ENCODE data around the gene PLAC1.

DNA sequence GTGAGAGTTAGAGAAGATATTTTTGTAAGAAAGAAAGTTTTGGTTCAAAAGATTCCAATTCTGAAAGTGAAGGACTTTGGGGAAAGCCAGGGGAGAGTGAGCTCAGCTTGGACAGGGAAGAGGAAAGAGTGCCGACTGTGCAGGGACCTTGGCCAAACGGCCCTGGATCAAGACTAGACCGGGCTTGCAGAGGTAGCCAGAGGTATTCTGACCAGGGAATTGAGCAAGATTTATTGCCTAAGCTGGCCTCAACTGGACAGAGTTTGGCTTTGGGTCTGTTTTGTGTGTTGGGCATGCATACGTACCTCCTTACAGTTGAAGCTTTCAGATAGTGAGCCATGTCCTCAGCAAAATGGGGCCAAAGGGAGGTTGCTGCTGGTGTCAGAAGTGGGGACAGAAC is 11.6 kb downstream of the PLAC1 start:
- TF ChIP-seq, protein P1, sequence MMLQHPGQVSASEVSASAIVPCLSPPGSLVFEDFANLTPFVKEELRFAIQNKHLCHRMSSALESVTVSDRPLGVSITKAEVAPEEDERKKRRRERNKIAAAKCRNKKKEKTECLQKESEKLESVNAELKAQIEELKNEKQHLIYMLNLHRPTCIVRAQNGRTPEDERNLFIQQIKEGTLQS (CRISPR knock-in tag; conservative IDR thresholded peaks at IDR 0.05): no peak
- TF ChIP-seq, protein P2, sequence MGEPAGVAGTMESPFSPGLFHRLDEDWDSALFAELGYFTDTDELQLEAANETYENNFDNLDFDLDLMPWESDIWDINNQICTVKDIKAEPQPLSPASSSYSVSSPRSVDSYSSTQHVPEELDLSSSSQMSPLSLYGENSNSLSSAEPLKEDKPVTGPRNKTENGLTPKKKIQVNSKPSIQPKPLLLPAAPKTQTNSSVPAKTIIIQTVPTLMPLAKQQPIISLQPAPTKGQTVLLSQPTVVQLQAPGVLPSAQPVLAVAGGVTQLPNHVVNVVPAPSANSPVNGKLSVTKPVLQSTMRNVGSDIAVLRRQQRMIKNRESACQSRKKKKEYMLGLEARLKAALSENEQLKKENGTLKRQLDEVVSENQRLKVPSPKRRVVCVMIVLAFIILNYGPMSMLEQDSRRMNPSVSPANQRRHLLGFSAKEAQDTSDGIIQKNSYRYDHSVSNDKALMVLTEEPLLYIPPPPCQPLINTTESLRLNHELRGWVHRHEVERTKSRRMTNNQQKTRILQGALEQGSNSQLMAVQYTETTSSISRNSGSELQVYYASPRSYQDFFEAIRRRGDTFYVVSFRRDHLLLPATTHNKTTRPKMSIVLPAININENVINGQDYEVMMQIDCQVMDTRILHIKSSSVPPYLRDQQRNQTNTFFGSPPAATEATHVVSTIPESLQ (CRISPR knock-in tag; IDR thresholded peaks at IDR 0.05): no peak
- TF ChIP-seq, protein P3, sequence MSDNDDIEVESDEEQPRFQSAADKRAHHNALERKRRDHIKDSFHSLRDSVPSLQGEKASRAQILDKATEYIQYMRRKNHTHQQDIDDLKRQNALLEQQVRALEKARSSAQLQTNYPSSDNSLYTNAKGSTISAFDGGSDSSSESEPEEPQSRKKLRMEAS (CRISPR knock-in tag; IDR thresholded peaks at IDR 0.05): no peak
- TF ChIP-seq ELF4 (CRISPR knock-in tag; IDR thresholded peaks at IDR 0.05; ENCODE audit: low read depth): no peak
- TF ChIP-seq ZNF671 (CRISPR knock-in tag; IDR thresholded peaks at IDR 0.05): no peak
- TF ChIP-seq, protein P4, sequence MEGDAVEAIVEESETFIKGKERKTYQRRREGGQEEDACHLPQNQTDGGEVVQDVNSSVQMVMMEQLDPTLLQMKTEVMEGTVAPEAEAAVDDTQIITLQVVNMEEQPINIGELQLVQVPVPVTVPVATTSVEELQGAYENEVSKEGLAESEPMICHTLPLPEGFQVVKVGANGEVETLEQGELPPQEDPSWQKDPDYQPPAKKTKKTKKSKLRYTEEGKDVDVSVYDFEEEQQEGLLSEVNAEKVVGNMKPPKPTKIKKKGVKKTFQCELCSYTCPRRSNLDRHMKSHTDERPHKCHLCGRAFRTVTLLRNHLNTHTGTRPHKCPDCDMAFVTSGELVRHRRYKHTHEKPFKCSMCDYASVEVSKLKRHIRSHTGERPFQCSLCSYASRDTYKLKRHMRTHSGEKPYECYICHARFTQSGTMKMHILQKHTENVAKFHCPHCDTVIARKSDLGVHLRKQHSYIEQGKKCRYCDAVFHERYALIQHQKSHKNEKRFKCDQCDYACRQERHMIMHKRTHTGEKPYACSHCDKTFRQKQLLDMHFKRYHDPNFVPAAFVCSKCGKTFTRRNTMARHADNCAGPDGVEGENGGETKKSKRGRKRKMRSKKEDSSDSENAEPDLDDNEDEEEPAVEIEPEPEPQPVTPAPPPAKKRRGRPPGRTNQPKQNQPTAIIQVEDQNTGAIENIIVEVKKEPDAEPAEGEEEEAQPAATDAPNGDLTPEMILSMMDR (IDR thresholded peaks at IDR 0.05): no peak
- no peak for TF ChIP-seq ATF1 (CRISPR knock-in tag; IDR thresholded peaks at IDR 0.05)
- no peak for TF ChIP-seq ZNF138 (CRISPR knock-in tag; conservative IDR thresholded peaks at IDR 0.05)

All from WTC11 (cell line).